Effector memory CD4-positive, alpha-beta T cell (primary cell): ENCODE measurements around the gene CYSRT1.
A peak's percentile ranks its signal among the peaks of the same experiment; 100 is the strongest.

Experiments used
- DNase-seq, 3 donors: peaks; one replicate each; pipeline ENCODE4 v3.0.0-alpha.2; 2020
- H3K27ac ChIP-seq: 2 replicates; pipeline ENCODE4 v1.7.0; 2013; ENCODE audit warnings: mild to moderate bottlenecking, low read length, moderate library complexity; ENCODE audit not compliant: insufficient read depth, poor library complexity, severe bottlenecking
- H3K27me3 ChIP-seq: replicated peaks from 2 replicates; pipeline ENCODE4 v1.7.0; 2013; ENCODE audit warnings: mild to moderate bottlenecking, low read length; ENCODE audit not compliant: insufficient read depth, control insufficient read depth, poor library complexity, severe bottlenecking
- H3K36me3 ChIP-seq: 2 replicates; pipeline ENCODE4 v1.7.0; 2013; ENCODE audit warnings: mild to moderate bottlenecking, low read length, moderate library complexity; ENCODE audit not compliant: control insufficient read depth, insufficient read depth
- H3K4me1 ChIP-seq: 2 replicates; pipeline ENCODE4 v1.7.0; 2013; ENCODE audit warnings: low read length, mild to moderate bottlenecking; ENCODE audit not compliant: control insufficient read depth, insufficient read depth, poor library complexity, severe bottlenecking
- H3K4me3 ChIP-seq: 2 replicates; pipeline ENCODE4 v1.7.0; 2013; ENCODE audit warnings: low read length, low read depth, mild to moderate bottlenecking; ENCODE audit not compliant: insufficient read depth, poor library complexity, severe bottlenecking
- H3K9me3 ChIP-seq: 2 replicates; pipeline ENCODE4 v1.7.0; 2013; ENCODE audit warnings: mild to moderate bottlenecking, low read length, moderate library complexity; ENCODE audit not compliant: control insufficient read depth

CYSRT1 gene

GRCh38 chr9:137199411-137200121 is 25.4 kb upstream of the CYSRT1 start:
- Histone ChIP-seq H3K9me3 (no peaks in the 10 kb centered on the region), H3K4me1 (peaks cover 22% of the 10 kb centered on the region), H3K27me3 (no peaks in the 10 kb centered on the region), H3K36me3 (no peaks in the 10 kb centered on the region), H3K27ac (no peak overlapping the region), H3K4me3 (peak overlapping the region; percentile 29)
- no peak for DNase-seq

GRCh38 chr9:137200311-137201204 is 24.4 kb upstream of the CYSRT1 start, which contains the start of gene TPRN:
Gene TPRN, minus strand, starts transcription at chr9:137200741. Its CDS starts 30 bp downstream, at chr9:137200711.
- peak; percentile 96 to 98 (median 98) for DNase-seq
- Histone ChIP-seq H3K27ac (peak within 1 kb of the TSS; percentile 83), H3K27me3 (no peaks in the 10 kb centered on the region), H3K4me3 (peak within 1 kb of the TSS; percentile 78), H3K36me3 (no peaks in the 10 kb centered on the region), H3K9me3 (no peaks in the 10 kb centered on the region), H3K4me1 (peaks cover 27% of the 10 kb centered on the region)

- peak overlapping the region; percentile 78 for H3K4me3 ChIP-seq
- DNase-seq, result no peak
- H3K4me1 ChIP-seq, result peaks cover 32% of the 10 kb centered on the region
- no peaks in the 10 kb centered on the region for H3K9me3 ChIP-seq
- no peaks in the 10 kb centered on the region for H3K27me3 ChIP-seq
- H3K27ac ChIP-seq, result peak overlapping the region; percentile 83
- H3K36me3 ChIP-seq, result no peaks in the 10 kb centered on the region
Observed at GRCh38 chr9:137201205-137201868, 23.6 kb upstream of the CYSRT1 start.

- DNase-seq, result no peak
- H3K4me1 ChIP-seq, result peaks cover 37% of the 10 kb centered on the region
- H3K27me3 ChIP-seq, result no peaks in the 10 kb centered on the region
- no peak overlapping the region for H3K27ac ChIP-seq
- H3K36me3 ChIP-seq, result no peaks in the 10 kb centered on the region
- no peaks in the 10 kb centered on the region for H3K9me3 ChIP-seq
- no peak overlapping the region for H3K4me3 ChIP-seq
Observed at GRCh38 chr9:137202966-137203365, 22.0 kb upstream of the CYSRT1 start.

- peak overlapping the region; percentile 77 for H3K4me3 ChIP-seq
- peak overlapping the region; percentile 89 for H3K27ac ChIP-seq
- H3K27me3 ChIP-seq, result no peaks in the 10 kb centered on the region
- peaks cover 32% of the 10 kb centered on the region for H3K4me1 ChIP-seq
- no peak for DNase-seq
- H3K36me3 ChIP-seq, result peaks cover 3% of the 10 kb centered on the region
- H3K9me3 ChIP-seq, result no peaks in the 10 kb centered on the region
Observed at GRCh38 chr9:137204731-137205125, 20.2 kb upstream of the CYSRT1 start.

GRCh38 chr9:137205126-137206069 is 19.6 kb upstream of the CYSRT1 start, which contains the start of the genes NDOR1 and TMEM203:
Gene NDOR1, plus strand, starts transcription at chr9:137205700. Its CDS starts 78 bp downstream, at chr9:137205778.
Gene TMEM203, minus strand, starts transcription at chr9:137205648. Its CDS starts 234 bp downstream, at chr9:137205414.
- H3K9me3 ChIP-seq, result no peaks in the 10 kb centered on the region
- H3K27ac ChIP-seq, result peak within 1 kb of the TSS; percentile 89
- peaks cover 30% of the 10 kb centered on the region for H3K4me1 ChIP-seq
- no peaks in the 10 kb centered on the region for H3K27me3 ChIP-seq
- DNase-seq, result peak; percentile 88 to 93 (median 89)
- H3K36me3 ChIP-seq, result peaks cover 3% of the 10 kb centered on the region
- peak within 1 kb of the TSS; percentile 77 for H3K4me3 ChIP-seq

GRCh38 chr9:137206602-137207001 is 18.4 kb upstream of the CYSRT1 start:
- no peaks in the 10 kb centered on the region for H3K27me3 ChIP-seq
- no peak overlapping the region for H3K27ac ChIP-seq
- peaks cover 3% of the 10 kb centered on the region for H3K36me3 ChIP-seq
- H3K9me3 ChIP-seq, result no peaks in the 10 kb centered on the region
- H3K4me3 ChIP-seq, result peak overlapping the region; percentile 77
- no peak for DNase-seq
- peaks cover 24% of the 10 kb centered on the region for H3K4me1 ChIP-seq

GRCh38 chr9:137211532-137211931 is 13.4 kb upstream of the CYSRT1 start:
- Histone ChIP-seq H3K27ac (no peak overlapping the region), H3K4me3 (no peak overlapping the region), H3K4me1 (peaks cover 3% of the 10 kb centered on the region), H3K9me3 (no peaks in the 10 kb centered on the region), H3K27me3 (no peaks in the 10 kb centered on the region), H3K36me3 (peaks cover 3% of the 10 kb centered on the region)
- no peak for DNase-seq

GRCh38 chr9:137212520-137212919 is 12.5 kb upstream of the CYSRT1 start:
- no peaks in the 10 kb centered on the region for H3K27me3 ChIP-seq
- H3K36me3 ChIP-seq, result peaks cover 3% of the 10 kb centered on the region
- peaks cover 1% of the 10 kb centered on the region for H3K4me1 ChIP-seq
- H3K4me3 ChIP-seq, result no peak overlapping the region
- H3K9me3 ChIP-seq, result no peaks in the 10 kb centered on the region
- DNase-seq, result no peak
- no peak overlapping the region for H3K27ac ChIP-seq
